ENCODE data around the gene RIPOR1.

Gene RIPOR1

GRCh38 chr16:67546761-67547422 is 18.3 kb downstream of the RIPOR1 start:
- TF ChIP-seq CTCF (IDR thresholded peaks at IDR 0.05; ENCODE audit: low read depth, low read length), result peak; percentile 94
- no peak for DNase-seq (ENCODE audit: extremely low read depth, low read depth)

GRCh38 chr16:67547423-67548264 is 19.0 kb downstream of the RIPOR1 start:
- DNase-seq (ENCODE audit: extremely low read depth, low read depth), result no peak
- no peak for TF ChIP-seq CTCF (IDR thresholded peaks at IDR 0.05; ENCODE audit: low read depth, low read length)

- no peak for TF ChIP-seq CTCF (IDR thresholded peaks at IDR 0.05; ENCODE audit: low read depth, low read length)
These were observed 19.9 kb downstream of the RIPOR1 start for GRCh38 chr16:67548265-67549126.

GRCh38 chr16:67549240-67549639 is 20.6 kb downstream of the RIPOR1 start:
- DNase-seq (ENCODE audit: extremely low read depth, low read depth), result no peak
- TF ChIP-seq CTCF (IDR thresholded peaks at IDR 0.05; ENCODE audit: low read depth, low read length), result no peak

More at GRCh38 chr16:67548265-67549126, 19.9 kb downstream of the RIPOR1 start:
- DNase-seq (ENCODE audit: extremely low read depth, low read depth), result no peak

GRCh38 chr16:67549936-67550335 is 21.3 kb downstream of the RIPOR1 start:
- no peak for DNase-seq (ENCODE audit: extremely low read depth, low read depth)
- TF ChIP-seq CTCF (IDR thresholded peaks at IDR 0.05; ENCODE audit: low read depth, low read length), result no peak

GRCh38 chr16:67551091-67551490 is 22.5 kb downstream of the RIPOR1 start:
- no peak for TF ChIP-seq CTCF (IDR thresholded peaks at IDR 0.05; ENCODE audit: low read depth, low read length)

More at GRCh38 chr16:67551091-67551490, 22.5 kb downstream of the RIPOR1 start:
- no peak for DNase-seq (ENCODE audit: extremely low read depth, low read depth)

Data from AG09319 (cell line).